LNCAP (cell line): ENCODE measurements around the gene ATG16L2.

Source experiments
- CTCF ChIP-seq: fragments of 450-650 bp; IDR thresholded peaks from 2 replicates; pipeline ENCODE4 v1.5.1; 2017; ENCODE audit warnings: mild to moderate bottlenecking

Gene ATG16L2

GRCh38 chr11:72812967-72813739 is 1.1 kb upstream of the ATG16L2 start:
- TF ChIP-seq CTCF = peak; percentile 76

GRCh38 chr11:72813740-72814285 is 398 bp upstream of the ATG16L2 start:
- TF ChIP-seq CTCF = no peak

GRCh38 chr11:72815110-72815618 is 953 bp downstream of the ATG16L2 start:
- no peak for TF ChIP-seq CTCF

- TF ChIP-seq CTCF = no peak
Observed at GRCh38 chr11:72816404-72816990, 2.3 kb downstream of the ATG16L2 start.

GRCh38 chr11:72817966-72818365 is 3.8 kb downstream of the ATG16L2 start:
- no peak for TF ChIP-seq CTCF

GRCh38 chr11:72818971-72819370 is 4.8 kb downstream of the ATG16L2 start:
- TF ChIP-seq CTCF = no peak

GRCh38 chr11:72820439-72821139 is 6.4 kb downstream of the ATG16L2 start:
- TF ChIP-seq CTCF = no peak
